Left renal pelvis (tissue), 4 donors: ENCODE results near the gene RHEB. TPM values are rescaled to one million over a fixed set of nuclear protein-coding genes. Genes with fewer than 3 reads are reported as not detected.
"Not testable (repeated sequence)": the region's sequence is repeated elsewhere in the genome, so short reads cannot be mapped to it uniquely, and the experiment has no call there.

Experiments used
- DNase-seq, 4 donors: peaks; one replicate each; pipeline ENCODE4 v3.0.0-alpha.2; 2013; ENCODE audit warnings: low read depth in 4 of 4, low spot score in 3 of 4
- polyA plus RNA-seq, 4 donors: library from polyadenylated mRNA; unstranded; fragments of 120-200 nt; gene quantifications; one replicate each; pipeline ENCODE4 v1.2.1, GENCODE V29; 2013; ENCODE audit not compliant: insufficient read length in 4 of 4

Gene RHEB
- polyA plus RNA-seq, 4 donors = 124 to 168 (median 145) TPM

GRCh38 chr7:151536178-151536577 lies 16.5 kb upstream of the RHEB start:
- DNase-seq = not testable (repeated sequence)

- DNase-seq = no peak
Observed at GRCh38 chr7:151529842-151530241, 10.1 kb upstream of the RHEB start.

- no peak for DNase-seq
Observed at GRCh38 chr7:151524845-151525244, 5.2 kb upstream of the RHEB start.

DNA sequence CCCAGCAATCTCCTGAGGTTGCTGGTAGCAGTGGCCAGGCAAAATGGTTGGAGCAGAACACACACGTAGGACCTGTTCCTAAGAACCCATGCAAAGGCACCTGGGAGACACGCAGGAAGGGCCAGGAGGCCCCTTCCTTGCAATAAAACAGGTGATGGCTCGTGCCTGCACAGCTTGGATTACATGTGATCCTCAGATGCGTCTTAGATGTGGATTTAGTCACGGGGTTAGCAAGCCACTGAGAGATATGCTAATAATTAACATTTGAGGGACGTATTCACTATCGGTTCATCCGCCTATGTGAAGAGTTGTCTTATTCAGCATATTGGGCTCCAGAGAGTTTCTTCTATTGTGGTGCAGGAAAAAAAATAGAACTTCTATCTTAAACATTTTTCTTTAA lies 4.6 kb upstream of the RHEB start:
- no peak for DNase-seq

DNA sequence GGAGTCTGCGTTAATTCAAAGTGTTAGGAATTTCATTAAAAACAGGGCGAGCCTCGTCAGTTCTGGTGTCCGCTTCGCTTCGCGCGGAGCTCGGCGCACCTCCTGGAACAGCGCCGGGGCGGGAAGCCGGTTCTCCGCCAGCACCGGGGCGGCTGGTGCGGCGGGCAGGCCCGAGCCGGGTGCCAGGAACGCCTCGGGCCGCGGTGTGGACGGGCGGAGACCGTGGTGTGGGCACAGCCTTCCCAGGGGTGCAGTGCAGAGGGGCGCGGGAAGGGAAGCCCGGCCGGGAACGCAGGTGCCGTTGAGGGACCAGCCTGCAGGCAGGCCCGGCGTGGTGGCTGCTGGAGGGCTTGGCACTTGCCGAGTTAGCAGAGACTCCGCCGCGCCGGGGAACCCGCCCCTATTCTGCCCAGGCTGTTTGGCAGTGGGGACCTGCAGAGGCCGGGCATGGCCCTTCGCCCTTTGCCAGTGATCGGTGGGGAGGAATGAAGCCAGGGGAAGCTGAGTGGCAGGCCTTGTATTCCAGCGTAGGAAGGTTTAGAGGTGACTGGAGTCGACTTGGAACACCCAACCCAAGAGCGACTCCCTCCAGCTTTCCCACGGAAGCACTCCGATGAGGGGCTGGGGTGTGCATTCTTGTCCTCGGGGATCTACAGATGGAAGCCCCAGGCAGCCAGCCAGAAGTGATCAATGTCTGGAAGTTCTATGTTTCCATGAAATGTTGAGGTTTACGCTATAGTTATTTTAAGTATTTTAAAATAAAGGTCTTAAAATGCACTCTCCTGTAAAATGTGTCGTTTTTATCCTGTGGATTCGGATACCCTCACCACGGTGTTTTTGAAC lies 945 bp upstream of the RHEB start:
- DNase-seq = no peak

DNA sequence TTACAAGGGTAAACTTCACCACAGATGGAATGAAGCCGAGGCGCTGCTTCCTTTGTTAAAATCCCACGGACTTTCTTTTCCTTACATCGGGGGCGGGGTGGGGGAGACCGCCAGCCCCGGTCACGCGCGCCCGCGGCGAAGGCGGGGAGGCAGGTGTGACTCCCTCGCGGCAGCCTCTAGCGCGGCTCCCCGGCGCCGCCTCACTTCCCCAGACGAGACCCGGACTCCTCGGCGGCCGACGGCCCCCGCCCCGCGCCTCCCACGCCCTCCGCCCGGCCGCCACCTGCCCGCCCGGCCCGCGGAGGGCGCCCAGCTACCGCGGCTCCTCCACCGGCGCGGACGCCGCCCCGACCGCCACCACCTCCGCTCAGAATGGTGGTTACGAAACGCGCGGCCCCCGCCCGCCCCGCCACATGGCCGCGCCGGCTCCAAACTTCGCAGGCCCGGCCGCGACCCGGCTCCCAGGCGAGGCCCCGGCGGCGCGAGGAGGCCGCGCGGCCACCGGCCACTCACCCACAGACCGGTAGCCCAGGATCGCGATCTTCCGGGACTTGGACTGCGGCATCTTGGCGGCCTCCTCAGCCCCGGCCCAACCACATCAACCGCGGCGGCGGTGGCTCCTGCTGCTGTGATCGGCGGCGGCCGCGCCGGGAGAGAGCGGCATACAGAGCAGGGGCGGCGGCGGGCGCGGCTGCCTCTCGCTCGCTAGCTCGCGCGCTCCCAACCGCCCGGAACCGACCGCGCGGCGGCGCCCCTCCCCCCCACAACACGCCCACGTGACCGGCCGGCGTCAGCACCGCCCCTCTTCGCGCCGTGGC lies 539 bp downstream of the RHEB start:
- not testable (repeated sequence) for DNase-seq

DNA sequence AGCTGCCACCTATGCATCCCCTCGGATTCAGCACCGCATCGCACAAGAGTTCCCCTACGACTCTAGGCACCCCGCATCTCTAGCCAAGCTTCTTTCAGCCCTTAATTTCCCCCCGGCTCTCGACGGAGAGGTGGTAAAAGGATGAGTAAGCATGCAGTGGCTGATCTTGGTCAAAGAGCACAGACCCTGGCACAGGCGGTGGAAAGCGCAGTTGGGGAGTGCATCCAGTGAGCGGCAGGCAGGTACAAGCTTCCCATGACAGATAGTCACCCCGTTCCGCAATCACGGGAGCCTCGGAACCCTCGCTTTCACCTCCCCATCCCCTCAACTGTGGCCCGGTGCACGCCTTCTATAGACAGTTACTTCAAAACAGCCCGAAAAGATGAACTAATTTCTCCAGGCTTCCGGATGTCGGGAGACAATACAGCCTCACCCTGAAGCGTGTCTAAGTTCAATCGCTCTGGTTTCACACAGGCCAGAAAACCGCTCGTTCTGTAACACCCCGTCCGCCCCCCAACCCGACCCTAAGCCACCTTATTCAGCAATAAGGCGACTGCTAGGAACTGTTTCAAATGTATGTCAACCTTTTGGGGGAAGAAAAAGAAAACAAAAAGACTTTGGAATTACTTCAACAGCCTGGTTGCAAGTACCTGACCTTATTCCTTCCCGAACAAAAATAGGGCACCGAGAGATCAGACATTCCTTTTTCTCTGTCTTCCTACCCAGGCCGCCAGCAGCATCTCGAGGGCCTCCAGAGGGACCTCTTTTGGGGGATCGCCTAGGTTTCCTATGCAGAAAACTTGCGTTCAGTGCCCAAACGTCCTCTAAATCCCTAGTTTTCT lies 1.4 kb downstream of the RHEB start:
- no peak for DNase-seq

DNA sequence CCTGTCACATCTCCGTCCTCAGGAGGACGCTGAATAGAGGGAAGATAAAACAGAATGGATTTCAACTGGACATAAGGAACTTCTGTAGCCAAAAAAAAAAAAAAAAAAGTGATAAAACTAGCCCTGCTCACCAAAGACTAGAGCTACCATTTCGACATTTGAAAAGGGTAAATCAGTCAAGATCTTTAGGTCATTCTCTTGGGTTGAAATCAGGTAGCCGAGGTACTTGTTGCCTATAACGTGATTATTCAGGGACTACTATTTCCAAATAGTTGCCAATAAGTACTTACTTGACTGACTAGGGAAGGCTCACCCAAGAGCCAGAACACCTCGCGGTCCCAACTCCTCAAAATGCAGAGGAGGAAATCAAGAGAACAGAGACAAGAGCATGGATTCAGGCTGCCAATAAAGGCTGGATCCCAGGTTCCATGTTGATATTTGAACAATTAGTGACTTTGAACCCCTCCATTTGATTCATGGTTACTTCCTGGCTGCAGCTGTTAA lies 2.0 kb downstream of the RHEB start:
- no peak for DNase-seq

DNA sequence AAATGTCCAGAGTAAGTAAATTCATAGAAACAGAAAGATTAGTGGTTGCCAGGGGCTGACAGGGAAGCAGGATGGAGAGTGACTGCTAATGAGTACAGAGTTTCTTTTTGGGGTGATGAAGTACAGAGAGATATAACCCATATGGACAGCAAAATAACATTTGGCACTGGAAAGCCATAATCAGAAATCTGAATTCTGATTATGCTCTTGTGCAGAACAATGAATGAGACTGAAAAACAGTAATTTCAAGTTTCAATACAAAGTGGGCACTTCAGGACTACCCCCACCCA lies 4.5 kb downstream of the RHEB start:
- DNase-seq = no peak

DNA sequence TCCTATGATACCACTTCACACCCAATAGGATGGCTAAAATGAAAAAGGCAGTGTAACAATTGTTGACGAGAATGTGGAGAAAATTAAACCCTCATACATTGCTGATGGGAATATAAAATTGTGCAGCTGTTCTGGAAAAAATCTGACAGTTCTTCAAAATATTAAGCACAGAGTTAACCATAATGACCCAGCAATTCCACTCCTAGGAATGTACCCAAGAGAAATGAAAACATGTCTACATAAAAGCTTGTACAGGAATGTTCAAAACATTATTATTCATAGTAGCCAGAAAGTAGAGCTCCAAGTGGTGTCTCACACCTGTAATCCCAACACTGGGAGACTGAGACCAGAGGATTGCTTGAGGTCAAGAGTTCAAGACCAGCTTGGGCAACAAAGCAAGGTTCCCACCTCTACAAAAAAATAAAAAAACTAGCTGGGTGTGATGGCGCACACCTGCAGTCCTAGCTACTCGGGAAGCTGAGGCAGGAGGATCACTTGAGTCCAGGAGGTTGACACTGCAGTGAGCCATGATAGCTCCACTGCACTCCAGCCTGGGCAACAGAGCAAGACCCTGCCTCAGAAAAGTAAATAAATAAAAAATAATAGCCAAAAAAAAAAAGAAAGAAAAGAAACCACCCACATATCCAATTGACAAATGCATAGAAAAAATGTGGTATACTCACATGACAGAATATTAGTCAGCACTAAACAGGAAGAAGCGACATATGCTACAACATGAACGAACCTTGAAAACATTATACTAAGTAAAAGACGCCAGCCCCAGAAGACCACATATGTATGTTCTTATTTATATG lies 5.0 kb downstream of the RHEB start:
- no peak for DNase-seq

- DNase-seq = no peak
Observed at GRCh38 chr7:151513133-151513532, 6.6 kb downstream of the RHEB start.

- DNase-seq = no peak
Observed at GRCh38 chr7:151512353-151512752, 7.3 kb downstream of the RHEB start.

DNA sequence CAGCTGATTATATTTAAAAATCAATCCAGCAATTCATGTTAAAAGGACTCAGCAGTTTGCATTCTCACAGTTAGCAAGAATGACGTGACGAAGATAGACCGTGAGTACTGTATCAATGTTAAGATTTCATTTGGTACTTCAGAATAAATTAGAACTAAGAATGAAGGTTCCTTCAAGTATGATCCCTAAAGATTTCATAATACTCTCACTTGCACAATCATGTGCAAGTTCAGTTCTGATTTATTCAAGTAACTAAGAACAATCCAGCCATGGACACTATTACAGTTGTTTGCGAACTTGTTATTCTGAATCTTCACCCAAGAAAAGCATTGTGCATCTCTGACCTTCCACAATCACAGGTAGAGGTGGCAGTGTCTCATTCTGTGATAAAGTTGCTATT lies 7.7 kb downstream of the RHEB start:
- no peak for DNase-seq

GRCh38 chr7:151511270-151511669 lies 8.4 kb downstream of the RHEB start:
- DNase-seq = no peak

DNA sequence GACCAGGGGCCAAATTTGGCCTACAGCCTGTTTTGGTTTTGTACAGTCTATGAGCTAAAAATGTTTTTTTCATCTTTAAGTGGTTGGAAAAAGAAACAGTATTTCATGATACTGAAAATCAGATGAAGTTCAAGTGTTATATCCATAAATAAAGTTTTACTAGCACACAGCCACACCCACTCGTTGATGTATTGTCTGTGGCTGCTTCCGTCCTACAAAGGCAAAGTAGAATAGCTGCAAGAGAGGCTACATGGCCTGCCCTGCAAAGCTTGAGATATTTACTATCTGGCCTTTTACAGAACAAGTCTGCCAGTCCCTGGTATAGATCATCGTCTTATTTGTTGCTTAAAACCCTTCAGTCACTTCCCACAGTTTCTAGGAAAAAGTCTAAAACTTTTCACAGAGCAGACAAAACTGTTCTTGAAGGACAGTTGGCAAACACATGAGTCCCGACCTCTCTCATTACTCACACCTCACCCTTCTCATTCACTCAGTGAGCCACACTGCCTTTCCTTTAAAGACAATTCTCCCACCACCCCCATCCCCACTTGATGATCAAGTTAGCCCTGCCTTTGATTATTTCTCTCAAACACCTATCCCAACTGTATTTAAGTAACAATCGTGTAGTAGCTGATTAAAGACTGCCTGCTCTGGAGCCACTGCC lies 9.9 kb downstream of the RHEB start:
- DNase-seq = no peak

DNA sequence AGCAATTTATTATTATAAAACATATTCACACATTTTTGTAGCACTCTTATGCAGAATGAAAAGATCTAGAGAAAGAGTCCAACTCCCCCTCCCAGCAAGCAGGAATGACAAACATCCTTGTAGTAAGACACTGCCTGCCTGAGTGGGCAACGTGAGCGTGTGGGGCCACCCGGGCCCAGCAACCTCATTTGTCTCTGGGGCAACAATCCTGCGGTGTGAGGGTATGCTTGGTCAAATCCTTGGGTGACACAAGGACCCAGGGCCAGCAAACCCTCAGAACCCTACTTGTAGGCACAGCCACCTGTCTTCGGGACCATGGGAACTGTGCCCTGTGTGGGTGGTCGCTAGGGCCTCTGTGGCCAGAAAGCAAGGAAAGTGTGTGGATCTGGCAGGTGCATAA lies 10.7 kb downstream of the RHEB start:
- no peak for DNase-seq

DNA sequence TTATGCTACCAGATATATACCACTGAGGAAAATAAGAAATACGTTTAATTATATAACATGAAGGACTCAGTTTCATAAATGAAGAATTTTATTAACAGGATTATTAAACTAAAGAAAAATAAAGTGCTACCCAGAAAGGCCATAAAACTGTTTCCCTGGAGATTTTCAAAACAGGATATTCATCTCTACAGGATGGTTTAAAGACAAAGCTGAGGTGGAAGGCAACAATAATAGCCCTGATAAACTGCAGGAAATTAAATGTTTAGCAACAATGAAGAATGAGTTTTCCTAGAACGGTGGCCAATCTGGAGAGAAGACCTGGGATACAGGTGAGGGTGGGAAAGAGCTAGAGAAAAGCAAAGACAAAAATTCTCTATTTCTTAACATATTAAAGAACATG lies 11.9 kb downstream of the RHEB start:
- DNase-seq = no peak

DNA sequence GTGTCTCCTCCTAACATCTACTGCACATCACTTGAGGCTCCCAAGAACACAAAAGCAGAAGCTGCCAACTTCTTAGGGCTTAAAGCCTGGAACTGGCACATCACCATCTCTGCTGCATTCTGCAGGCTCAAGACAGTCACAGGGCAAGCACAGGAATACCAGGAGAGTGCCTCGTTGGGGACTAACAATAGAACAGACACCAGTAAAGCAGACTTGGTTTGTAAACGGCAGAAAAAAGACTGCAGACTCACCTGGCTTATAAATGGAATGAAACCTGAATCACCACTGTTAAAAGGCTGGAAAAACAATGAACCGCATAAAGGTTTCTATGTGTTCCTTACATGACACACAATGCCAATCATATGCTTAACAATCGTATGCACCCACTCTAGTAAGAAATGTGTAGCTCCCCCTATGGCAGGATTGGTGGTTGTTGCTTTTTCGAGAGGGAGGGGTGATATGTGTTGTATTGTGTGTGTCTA lies 12.8 kb downstream of the RHEB start:
- no peak for DNase-seq

DNA sequence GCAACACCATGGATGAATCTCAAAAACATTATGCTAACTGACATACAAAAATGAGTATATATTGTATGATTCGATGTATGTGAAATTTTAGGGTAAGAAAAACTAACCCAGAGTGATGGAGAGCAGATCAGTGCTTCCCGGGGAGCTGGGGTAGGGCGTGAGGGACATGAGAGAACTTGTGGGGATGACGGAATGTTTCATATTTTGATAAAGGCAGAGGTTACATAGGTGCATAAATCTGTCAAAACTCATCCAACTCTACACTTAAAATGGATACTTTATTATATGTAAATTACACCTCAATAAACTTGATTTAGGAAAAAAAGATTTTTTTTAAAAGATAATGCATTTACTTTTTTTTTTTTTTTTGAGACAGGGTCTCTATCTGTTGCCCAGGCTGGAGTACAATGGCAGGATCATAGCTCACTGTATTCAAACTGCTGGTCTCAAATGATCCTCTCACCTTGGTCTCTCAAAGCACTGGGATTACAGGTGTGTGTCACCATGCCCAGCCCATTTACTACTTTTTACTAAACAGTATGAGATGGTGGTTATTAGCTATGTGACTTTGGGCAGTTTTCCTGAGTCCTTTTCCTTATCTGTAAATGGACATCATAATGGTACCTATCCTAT lies 13.7 kb downstream of the RHEB start:
- no peak for DNase-seq
